Astrocyte (in vitro differentiated cells and primary cell): ENCODE data around the gene ARPC5. TPM values are rescaled to one million over a fixed set of nuclear protein-coding genes. Genes with fewer than 3 reads are reported as not detected.

Experiments used
- DNase-seq: peaks from one replicate; pipeline ENCODE4 v3.0.0-alpha.2; 2010; ENCODE audit warnings: low read depth
- FAIRE-seq: peaks from 2 replicates; lab custom pipeline; 2011; peaks lifted over from hg19 to GRCh38; lab: Jason Lieb, UNC
- H2AFZ ChIP-seq: 2 replicates; pipeline ENCODE4 v1.6.0; 2012; ENCODE audit warnings: low read depth, low read length, inconsistent platforms
- H3K27ac ChIP-seq: 2 replicates; pipeline ENCODE4 v1.5.1; 2011; ENCODE audit warnings: low read depth, low read length, inconsistent platforms
- H3K27me3 ChIP-seq: 2 replicates; pipeline ENCODE4 v1.6.0; 2011; ENCODE audit warnings: low read length, inconsistent platforms; ENCODE audit not compliant: insufficient read depth
- H3K36me3 ChIP-seq: 2 replicates; pipeline ENCODE4 v1.5.1; 2011; ENCODE audit warnings: low read length, inconsistent platforms; ENCODE audit not compliant: insufficient read depth
- H3K4me1 ChIP-seq: 2 replicates; pipeline ENCODE4 v1.5.1; 2011; ENCODE audit warnings: low read length, inconsistent platforms; ENCODE audit not compliant: insufficient read depth
- H3K4me2 ChIP-seq: 2 replicates; pipeline ENCODE4 v1.6.0; 2012; ENCODE audit warnings: low read length, inconsistent platforms
- H3K4me3 ChIP-seq: 2 replicates; pipeline ENCODE4 v1.5.1; 2011; ENCODE audit warnings: low read depth, mild to moderate bottlenecking, low read length, inconsistent platforms; ENCODE audit not compliant: insufficient read depth
- H3K79me2 ChIP-seq: 2 replicates; pipeline ENCODE4 v1.6.0; 2012; ENCODE audit warnings: mild to moderate bottlenecking, low read length, inconsistent platforms; ENCODE audit not compliant: insufficient read depth
- H3K9ac ChIP-seq: 2 replicates; pipeline ENCODE4 v1.6.0; 2012; ENCODE audit warnings: mild to moderate bottlenecking, low read length, inconsistent platforms
- H3K9me3 ChIP-seq: 2 replicates; pipeline ENCODE4 v1.5.1; 2012; ENCODE audit warnings: low read depth, mild to moderate bottlenecking, low read length, inconsistent platforms; ENCODE audit not compliant: insufficient read depth
- H4K20me1 ChIP-seq: 2 replicates; pipeline ENCODE4 v1.6.0; 2012; ENCODE audit warnings: low read length, inconsistent platforms; ENCODE audit not compliant: insufficient read depth
- H3K27ac Mint-ChIP-seq: one replicate; pipeline ENCODE4 v1.8.0; 2021; ENCODE audit warnings: mild to moderate bottlenecking, mixed read lengths; ENCODE audit not compliant: unreplicated experiment
- H3K27me3 Mint-ChIP-seq: one replicate; pipeline ENCODE4 v1.8.0; 2021; ENCODE audit warnings: low read depth, mixed read lengths; ENCODE audit not compliant: unreplicated experiment
- H3K36me3 Mint-ChIP-seq: one replicate; pipeline ENCODE4 v1.8.0; 2021; ENCODE audit warnings: low read depth, mixed read lengths; ENCODE audit not compliant: unreplicated experiment
- H3K4me1 Mint-ChIP-seq: one replicate; pipeline ENCODE4 v1.8.0; 2021; ENCODE audit warnings: low read depth, mixed read lengths; ENCODE audit not compliant: unreplicated experiment
- H3K4me3 Mint-ChIP-seq: one replicate; pipeline ENCODE4 v1.8.0; 2021; ENCODE audit warnings: mild to moderate bottlenecking, moderate library complexity, mixed read lengths; ENCODE audit not compliant: unreplicated experiment
- H3K9me3 Mint-ChIP-seq: one replicate; pipeline ENCODE4 v1.8.0; 2021; ENCODE audit warnings: mild to moderate bottlenecking, mixed read lengths; ENCODE audit not compliant: unreplicated experiment
- CTCF ChIP-seq: IDR thresholded peaks from 2 replicates; pipeline ENCODE4 v1.5.1; 2011; ENCODE audit warnings: low read depth, mild to moderate bottlenecking, inconsistent platforms, low read length, moderate library complexity; ENCODE audit not compliant: insufficient read depth
- EZH2 ChIP-seq: IDR thresholded peaks from 2 replicates; pipeline ENCODE4 v1.6.1; 2012; ENCODE audit warnings: mild to moderate bottlenecking, low read length, inconsistent platforms; ENCODE audit not compliant: insufficient read depth
- total RNA-seq: library from RNA; stranded (reverse); gene quantifications from 2 replicates; pipeline ENCODE4 v1.2.1, GENCODE V29; 2021

Gene ARPC5
- total RNA-seq, 1 donor from 2014 or later, result 180 TPM

- H2AFZ ChIP-seq, result no peak overlapping the region
- H3K27ac ChIP-seq, result no peak overlapping the region
- no peak overlapping the region for H3K4me2 ChIP-seq
- no peak overlapping the region for H3K4me3 ChIP-seq
- TF ChIP-seq EZH2, result no peak
- no peak for TF ChIP-seq CTCF
- FAIRE-seq (no peak), DNase-seq (no peak)
- no peak overlapping the region for H3K4me3 Mint-ChIP-seq
- no peaks in the 10 kb centered on the region for H3K36me3 ChIP-seq
- peaks cover 1% of the 10 kb centered on the region for H3K9me3 Mint-ChIP-seq
- no peaks in the 10 kb centered on the region for H3K27me3 ChIP-seq
- H3K79me2 ChIP-seq, result no peaks in the 10 kb centered on the region
- H3K4me1 Mint-ChIP-seq, result no peaks in the 10 kb centered on the region
- no peaks in the 10 kb centered on the region for H3K36me3 Mint-ChIP-seq
- H3K9me3 ChIP-seq, result no peaks in the 10 kb centered on the region
- no peaks in the 10 kb centered on the region for H4K20me1 ChIP-seq
- no peak overlapping the region for H3K27ac Mint-ChIP-seq
- H3K27me3 Mint-ChIP-seq, result peaks cover 22% of the 10 kb centered on the region
- no peak overlapping the region for H3K9ac ChIP-seq
- no peaks in the 10 kb centered on the region for H3K4me1 ChIP-seq
Observed at GRCh38 chr1:183575606-183576005, 60.0 kb downstream of the ARPC5 start.

GRCh38 chr1:183572721-183573120 is 62.9 kb downstream of the ARPC5 start:
- FAIRE-seq (no peak), DNase-seq (no peak)
- TF ChIP-seq EZH2 (no peak), CTCF (no peak)
- H2AFZ ChIP-seq, result no peak overlapping the region
- no peaks in the 10 kb centered on the region for H3K79me2 ChIP-seq
- no peaks in the 10 kb centered on the region for H3K36me3 Mint-ChIP-seq
- H3K27ac ChIP-seq, result no peak overlapping the region
- no peak overlapping the region for H3K4me2 ChIP-seq
- no peaks in the 10 kb centered on the region for H3K36me3 ChIP-seq
- peaks cover 11% of the 10 kb centered on the region for H3K4me1 ChIP-seq
- no peak overlapping the region for H3K4me3 ChIP-seq
- peaks cover 15% of the 10 kb centered on the region for H3K4me1 Mint-ChIP-seq
- H3K9me3 Mint-ChIP-seq, result peaks cover 1% of the 10 kb centered on the region
- no peak overlapping the region for H3K4me3 Mint-ChIP-seq
- no peak overlapping the region for H3K9ac ChIP-seq
- H4K20me1 ChIP-seq, result no peaks in the 10 kb centered on the region
- H3K9me3 ChIP-seq, result no peaks in the 10 kb centered on the region
- peaks cover 18% of the 10 kb centered on the region for H3K27me3 Mint-ChIP-seq
- H3K27me3 ChIP-seq, result no peaks in the 10 kb centered on the region
- no peak overlapping the region for H3K27ac Mint-ChIP-seq

- H3K36me3 Mint-ChIP-seq, result no peaks in the 10 kb centered on the region
- no peak overlapping the region for H3K4me3 ChIP-seq
- H3K4me2 ChIP-seq, result no peak overlapping the region
- TF ChIP-seq CTCF (no peak), EZH2 (no peak)
- no peaks in the 10 kb centered on the region for H3K36me3 ChIP-seq
- H3K27me3 ChIP-seq, result no peaks in the 10 kb centered on the region
- H3K4me3 Mint-ChIP-seq, result no peak overlapping the region
- DNase-seq (peak; percentile 35), FAIRE-seq (no peak)
- no peaks in the 10 kb centered on the region for H4K20me1 ChIP-seq
- H3K9me3 Mint-ChIP-seq, result peaks cover 1% of the 10 kb centered on the region
- no peak overlapping the region for H3K9ac ChIP-seq
- no peak overlapping the region for H3K27ac Mint-ChIP-seq
- H3K9me3 ChIP-seq, result no peaks in the 10 kb centered on the region
- H3K4me1 ChIP-seq, result peaks cover 20% of the 10 kb centered on the region
- H3K27me3 Mint-ChIP-seq, result peaks cover 16% of the 10 kb centered on the region
- H3K79me2 ChIP-seq, result no peaks in the 10 kb centered on the region
- peaks cover 24% of the 10 kb centered on the region for H3K4me1 Mint-ChIP-seq
- no peak overlapping the region for H3K27ac ChIP-seq
- H2AFZ ChIP-seq, result no peak overlapping the region
Observed at GRCh38 chr1:183571678-183572268, 63.8 kb downstream of the ARPC5 start.
